ENCODE measurements around the gene IGF1R. TPM values are rescaled to one million over a fixed set of nuclear protein-coding genes. Genes with fewer than 3 reads are reported as not detected.

IGF1R gene
- total RNA-seq, 1 donor from 2014 or later, result 23.5 TPM

GRCh38 chr15:98711810-98712209, 63.5 kb downstream of the IGF1R start:
- no peak overlapping the region for H3K9ac ChIP-seq
- Mint-ChIP-seq H3K4me3 (no peak overlapping the region), H3K36me3 (peaks cover 57% of the 10 kb centered on the region), H3K9me3 (peaks cover 24% of the 10 kb centered on the region), H3K27me3 (ENCODE audit: insufficient read depth, low read depth) (peaks cover 4% of the 10 kb centered on the region), H3K27ac (no peak overlapping the region), H3K4me1 (peaks cover 49% of the 10 kb centered on the region)
- H3K4me3 ChIP-seq, result no peak overlapping the region
- no peaks in the 10 kb centered on the region for H3F3A ChIP-seq (ENCODE audit: low read depth)
- H2AFZ ChIP-seq (replicated peaks), result no peak overlapping the region
- no peaks in the 10 kb centered on the region for H3K9me3 ChIP-seq (ENCODE audit: low read depth)
- H3K27ac ChIP-seq, result no peak overlapping the region
- no peak for DNase-seq (ENCODE audit: low spot score)
- peaks cover 20% of the 10 kb centered on the region for H3K4me1 ChIP-seq
- peaks cover 100% of the 10 kb centered on the region for H3K79me2 ChIP-seq (ENCODE audit: low read depth)
- no peaks in the 10 kb centered on the region for H3K27me3 ChIP-seq
- no peaks in the 10 kb centered on the region for H3K36me3 ChIP-seq
- H4K20me1 ChIP-seq (ENCODE audit: low read depth), result peaks cover 97% of the 10 kb centered on the region
- TF ChIP-seq EZH2 (IDR thresholded peaks at IDR 0.05), result no peak
- no peak for TF ChIP-seq CTCF (IDR thresholded peaks at IDR 0.05)
- TF ChIP-seq EZH2phosphoT487 (IDR thresholded peaks at IDR 0.05), result no peak
- no peak overlapping the region for H3K4me2 ChIP-seq

GRCh38 chr15:98712845-98713584, 64.7 kb downstream of the IGF1R start:
- Mint-ChIP-seq H3K27me3 (ENCODE audit: insufficient read depth, low read depth) (peaks cover 4% of the 10 kb centered on the region), H3K4me1 (peaks cover 50% of the 10 kb centered on the region), H3K4me3 (no peak overlapping the region), H3K27ac (peak overlapping the region; percentile 55), H3K36me3 (peaks cover 46% of the 10 kb centered on the region), H3K9me3 (peaks cover 24% of the 10 kb centered on the region)
- H3K9ac ChIP-seq, result no peak overlapping the region
- DNase-seq (ENCODE audit: low spot score), result no peak
- H3F3A ChIP-seq (ENCODE audit: low read depth), result no peaks in the 10 kb centered on the region
- H3K27me3 ChIP-seq, result no peaks in the 10 kb centered on the region
- no peaks in the 10 kb centered on the region for H3K9me3 ChIP-seq (ENCODE audit: low read depth)
- peaks cover 100% of the 10 kb centered on the region for H3K79me2 ChIP-seq (ENCODE audit: low read depth)
- H3K36me3 ChIP-seq, result no peaks in the 10 kb centered on the region
- H2AFZ ChIP-seq (replicated peaks), result no peak overlapping the region
- H3K27ac ChIP-seq, result no peak overlapping the region
- no peak overlapping the region for H3K4me2 ChIP-seq
- peaks cover 97% of the 10 kb centered on the region for H4K20me1 ChIP-seq (ENCODE audit: low read depth)
- no peak for TF ChIP-seq EZH2phosphoT487 (IDR thresholded peaks at IDR 0.05)
- H3K4me3 ChIP-seq, result no peak overlapping the region
- H3K4me1 ChIP-seq, result peaks cover 28% of the 10 kb centered on the region

GRCh38 chr15:98713585-98714001, 65.3 kb downstream of the IGF1R start:
- no peak overlapping the region for H3K4me2 ChIP-seq
- Mint-ChIP-seq H3K27ac (no peak overlapping the region), H3K9me3 (peaks cover 24% of the 10 kb centered on the region), H3K4me3 (no peak overlapping the region), H3K36me3 (peaks cover 40% of the 10 kb centered on the region), H3K4me1 (peaks cover 50% of the 10 kb centered on the region), H3K27me3 (ENCODE audit: insufficient read depth, low read depth) (peaks cover 2% of the 10 kb centered on the region)
- no peak overlapping the region for H3K4me3 ChIP-seq
- H2AFZ ChIP-seq (replicated peaks), result no peak overlapping the region
- peaks cover 100% of the 10 kb centered on the region for H3K79me2 ChIP-seq (ENCODE audit: low read depth)
- H3K27me3 ChIP-seq, result no peaks in the 10 kb centered on the region
- no peaks in the 10 kb centered on the region for H3K9me3 ChIP-seq (ENCODE audit: low read depth)
- H3K27ac ChIP-seq, result no peak overlapping the region
- peaks cover 34% of the 10 kb centered on the region for H3K4me1 ChIP-seq
- H4K20me1 ChIP-seq (ENCODE audit: low read depth), result peaks cover 97% of the 10 kb centered on the region
- TF ChIP-seq CTCF (IDR thresholded peaks at IDR 0.05), result no peak
- no peak for TF ChIP-seq EZH2phosphoT487 (IDR thresholded peaks at IDR 0.05)
- TF ChIP-seq EZH2 (IDR thresholded peaks at IDR 0.05), result no peak
- no peaks in the 10 kb centered on the region for H3F3A ChIP-seq (ENCODE audit: low read depth)
- DNase-seq (ENCODE audit: low spot score), result no peak
- no peaks in the 10 kb centered on the region for H3K36me3 ChIP-seq
- no peak overlapping the region for H3K9ac ChIP-seq

GRCh38 chr15:98714922-98715321, 66.6 kb downstream of the IGF1R start:
- no peak overlapping the region for H3K4me2 ChIP-seq
- no peak overlapping the region for H3K4me3 Mint-ChIP-seq
- peaks cover 45% of the 10 kb centered on the region for H3K4me1 ChIP-seq

More at GRCh38 chr15:98714922-98715321, 66.6 kb downstream of the IGF1R start:
- no peak for DNase-seq (ENCODE audit: low spot score)
- H3K27ac ChIP-seq, result no peak overlapping the region
- no peaks in the 10 kb centered on the region for H3K9me3 ChIP-seq (ENCODE audit: low read depth)
- no peak overlapping the region for H3K9ac ChIP-seq
- peaks cover 28% of the 10 kb centered on the region for H3K36me3 Mint-ChIP-seq
- no peak overlapping the region for H3K4me3 ChIP-seq
- H4K20me1 ChIP-seq (ENCODE audit: low read depth), result peaks cover 97% of the 10 kb centered on the region
- no peak for TF ChIP-seq EZH2phosphoT487 (IDR thresholded peaks at IDR 0.05)
- TF ChIP-seq EZH2 (IDR thresholded peaks at IDR 0.05), result no peak
- TF ChIP-seq CTCF (IDR thresholded peaks at IDR 0.05), result no peak
- H3K27ac Mint-ChIP-seq, result peak overlapping the region; percentile 91
- peaks cover 59% of the 10 kb centered on the region for H3K4me1 Mint-ChIP-seq
- H3K9me3 Mint-ChIP-seq, result peaks cover 20% of the 10 kb centered on the region
- no peaks in the 10 kb centered on the region for H3F3A ChIP-seq (ENCODE audit: low read depth)
- H3K36me3 ChIP-seq, result no peaks in the 10 kb centered on the region
- peaks cover 2% of the 10 kb centered on the region for H3K27me3 Mint-ChIP-seq (ENCODE audit: insufficient read depth, low read depth)
- peaks cover 100% of the 10 kb centered on the region for H3K79me2 ChIP-seq (ENCODE audit: low read depth)
- H3K27me3 ChIP-seq, result no peaks in the 10 kb centered on the region
- H2AFZ ChIP-seq (replicated peaks), result no peak overlapping the region

Data from neural progenitor cell (in vitro differentiated cells).